Ovary (tissue), 3 donors: ENCODE data around the gene NELFB.

ENCODE experiments used
- POLR2A ChIP-seq: fragments of 450-650 bp; IDR thresholded peaks from one replicate; pipeline ENCODE4 v1.6.1; 2017; ENCODE audit warnings: antibody characterized with exemption, mild to moderate bottlenecking, moderate library complexity
- TF ChIP-seq, protein P1 (sequence below), 3 donors: fragments of 450-650 bp in 2 of 3; fragments of 200-600 bp in 1 of 3; IDR thresholded peaks; one replicate each; pipeline versions ENCODE4 v1.5.1 to v1.8.0; 2016 to 2022; ENCODE audit warnings: antibody characterized with exemption in 3 of 3, mild to moderate bottlenecking in 1 of 3
- donor health status: DM: no; HTN: no; CAD: no.

DNA sequence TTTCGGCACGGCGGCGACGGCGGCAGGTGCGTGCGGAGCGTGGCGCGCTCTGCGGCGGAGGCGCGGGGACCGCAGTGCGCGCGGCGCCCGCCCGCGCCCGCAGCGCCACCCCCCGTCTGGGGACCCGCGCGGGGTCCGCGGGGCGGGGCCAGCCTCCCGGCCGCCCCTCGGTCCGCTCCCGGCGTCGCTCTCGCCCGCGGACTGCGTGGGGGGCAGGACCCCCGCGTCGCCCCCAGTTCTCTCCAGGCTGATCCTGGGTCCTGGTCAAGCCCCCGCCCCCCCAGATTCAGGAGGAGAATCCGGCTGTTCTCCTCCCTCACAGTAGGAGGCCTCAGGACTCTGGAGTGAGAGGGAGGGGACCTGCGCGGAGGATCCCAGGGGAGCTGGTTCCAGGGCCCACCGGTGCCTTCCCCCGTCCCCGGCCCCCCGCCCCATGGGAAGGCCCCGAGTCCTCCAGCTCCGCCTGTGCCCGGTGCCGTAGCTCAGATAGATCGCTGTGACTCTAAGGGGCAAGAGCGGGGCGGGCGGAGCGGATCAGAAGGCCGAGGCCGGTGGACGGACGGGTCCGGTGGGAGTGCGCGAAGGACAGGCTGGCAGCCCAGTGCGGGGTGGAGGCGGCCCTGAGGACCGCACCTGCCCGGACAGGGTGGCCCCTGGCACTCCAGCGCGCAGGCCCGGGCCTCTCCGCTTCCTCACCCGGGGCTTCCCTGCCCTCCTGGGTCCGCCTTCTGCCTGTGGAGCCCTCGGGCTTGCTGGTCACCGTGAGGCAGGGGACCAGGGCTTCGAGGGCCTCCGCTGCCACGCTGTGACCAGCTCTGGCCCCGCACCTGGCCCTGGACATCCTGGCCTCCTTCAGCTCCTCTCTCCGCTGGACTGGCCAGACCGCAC lies 32.7 kb upstream of the NELFB start, which contains the start of gene RNF208:
- TF ChIP-seq POLR2A: no peak
- TF ChIP-seq, protein P1, sequence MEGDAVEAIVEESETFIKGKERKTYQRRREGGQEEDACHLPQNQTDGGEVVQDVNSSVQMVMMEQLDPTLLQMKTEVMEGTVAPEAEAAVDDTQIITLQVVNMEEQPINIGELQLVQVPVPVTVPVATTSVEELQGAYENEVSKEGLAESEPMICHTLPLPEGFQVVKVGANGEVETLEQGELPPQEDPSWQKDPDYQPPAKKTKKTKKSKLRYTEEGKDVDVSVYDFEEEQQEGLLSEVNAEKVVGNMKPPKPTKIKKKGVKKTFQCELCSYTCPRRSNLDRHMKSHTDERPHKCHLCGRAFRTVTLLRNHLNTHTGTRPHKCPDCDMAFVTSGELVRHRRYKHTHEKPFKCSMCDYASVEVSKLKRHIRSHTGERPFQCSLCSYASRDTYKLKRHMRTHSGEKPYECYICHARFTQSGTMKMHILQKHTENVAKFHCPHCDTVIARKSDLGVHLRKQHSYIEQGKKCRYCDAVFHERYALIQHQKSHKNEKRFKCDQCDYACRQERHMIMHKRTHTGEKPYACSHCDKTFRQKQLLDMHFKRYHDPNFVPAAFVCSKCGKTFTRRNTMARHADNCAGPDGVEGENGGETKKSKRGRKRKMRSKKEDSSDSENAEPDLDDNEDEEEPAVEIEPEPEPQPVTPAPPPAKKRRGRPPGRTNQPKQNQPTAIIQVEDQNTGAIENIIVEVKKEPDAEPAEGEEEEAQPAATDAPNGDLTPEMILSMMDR (IDR thresholded peaks at IDR 0.05): no peak
